Panc1 (cell line): ENCODE results near the gene CISTR. TPM values are rescaled to one million over a fixed set of nuclear protein-coding genes. Genes with fewer than 3 reads are reported as not detected.

Source experiments
- ATAC-seq: fragments of 200-7000 bp; cut with Tn5 transposase; 2 replicates; pipeline ENCODE4 v1.9.1; 2020; ENCODE audit warnings: mild to moderate bottlenecking, moderate library complexity
- BruUV-seq: library from RNA; stranded (reverse); fragments of 400-500 nt; replicated peaks from 2 replicates; lab custom pipeline; 2021; lab: Mats Ljungman, UMichigan
- CTCF ChIA-PET: fragments of 300-600 bp; sonication (Branson Sonifier 250); formaldehyde crosslinking; loops from one replicate; lab custom pipeline; 2022; ENCODE audit warnings: antibody characterized with exemption; lab: Charles Lee
- POLR2A ChIA-PET: fragments of 300-600 bp; sonication (Branson Sonifier 250); formaldehyde crosslinking; loops from one replicate; lab custom pipeline; 2022; ENCODE audit warnings: antibody characterized with exemption; lab: Charles Lee
- DNase-seq: peaks from one replicate; pipeline ENCODE4 v3.0.0-alpha.2; 2010; ENCODE audit warnings: low read depth, low spot score
- H3K27ac ChIP-seq: 2 replicates; pipeline ENCODE4 v1.5.1; 2011; ENCODE audit warnings: mild to moderate bottlenecking, low read length, inconsistent platforms
- H3K27me3 ChIP-seq: fragments of 200-500 bp; sonication (Bioruptor generic); 2 replicates; pipeline ENCODE4 v1.6.0; 2014; ENCODE audit warnings: low read length, inconsistent platforms; ENCODE audit not compliant: control insufficient read depth, insufficient read depth
- H3K36me3 ChIP-seq: fragments of 200-500 bp; sonication (Bioruptor generic); 2 replicates; pipeline ENCODE4 v1.5.1; 2014; ENCODE audit warnings: inconsistent platforms, mild to moderate bottlenecking, low read length, moderate library complexity; ENCODE audit not compliant: control insufficient read depth, insufficient read depth
- H3K4me1 ChIP-seq: 2 replicates; pipeline ENCODE4 v1.5.1; 2011; ENCODE audit warnings: inconsistent platforms, mild to moderate bottlenecking, low read length, moderate library complexity; ENCODE audit not compliant: control insufficient read depth, insufficient read depth
- H3K4me3 ChIP-seq, 2 experiments: 2 replicates each; pipeline ENCODE4 v1.5.1; 2011 to 2012; ENCODE audit warnings: low read depth in 2 of 2, low read length in 2 of 2, mild to moderate bottlenecking in 2 of 2, inconsistent platforms in 1 of 2, moderate library complexity in 1 of 2
- H3K9me3 ChIP-seq: fragments of 200-500 bp; sonication (Bioruptor generic); 2 replicates; pipeline ENCODE4 v1.5.1; 2014; ENCODE audit warnings: low read depth, mild to moderate bottlenecking, inconsistent platforms, low read length, moderate library complexity; ENCODE audit not compliant: control insufficient read depth, insufficient read depth
- POLR2AphosphoS5 ChIP-seq: IDR thresholded peaks from 2 replicates; pipeline ENCODE4 v1.6.1; 2012; ENCODE audit warnings: mild to moderate bottlenecking, low read depth, low read length, moderate library complexity
- SIN3A ChIP-seq: IDR thresholded peaks from 2 replicates; pipeline ENCODE4 v1.6.1; 2012; ENCODE audit warnings: low read depth, mild to moderate bottlenecking, low read length, moderate library complexity, borderline replicate concordance; ENCODE audit not compliant: insufficient read depth
- TCF7L2 ChIP-seq: IDR thresholded peaks from 2 replicates; pipeline ENCODE4 v1.6.1; 2011; ENCODE audit warnings: mild to moderate bottlenecking, low read depth, low read length, inconsistent platforms
- in situ Hi-C: cut with HindIII; loops from 2 replicates; pipeline ENCODE4 v1.10.0; 2016; ENCODE audit warnings: low sequenced_read_pairs, low pct_unique_long_range_greater_than_20kb
- intact Hi-C: fragments of 100-400 bp; cut with micrococcal nuclease; formaldehyde crosslinking; loops from one replicate; pipeline ENCODE4 v1.10.0; 2022; ENCODE audit not compliant: unreplicated experiment
- total RNA-seq: library from RNA; stranded (reverse); gene quantifications from one replicate; pipeline ENCODE4 v1.2.1, GENCODE V29; 2021; ENCODE audit not compliant: unreplicated experiment
- TF ChIP-seq, protein P1 (sequence below): fragments of 450-650 bp; IDR thresholded peaks from 2 replicates; pipeline ENCODE4 v1.5.1; 2017; ENCODE audit warnings: mild to moderate bottlenecking
- TF ChIP-seq, protein P2 (sequence below), 2 experiments: IDR thresholded peaks; 2 replicates each; pipeline ENCODE4 v1.6.1; 2011 to 2012; ENCODE audit warnings: low read depth in 2 of 2, control low read depth in 1 of 2, low read length in 1 of 2, mild to moderate bottlenecking in 1 of 2, moderate library complexity in 1 of 2; ENCODE audit not compliant: insufficient read depth in 1 of 2

The CISTR gene
- total RNA-seq, 1 experiment from 2014 or later: not detected

DNA sequence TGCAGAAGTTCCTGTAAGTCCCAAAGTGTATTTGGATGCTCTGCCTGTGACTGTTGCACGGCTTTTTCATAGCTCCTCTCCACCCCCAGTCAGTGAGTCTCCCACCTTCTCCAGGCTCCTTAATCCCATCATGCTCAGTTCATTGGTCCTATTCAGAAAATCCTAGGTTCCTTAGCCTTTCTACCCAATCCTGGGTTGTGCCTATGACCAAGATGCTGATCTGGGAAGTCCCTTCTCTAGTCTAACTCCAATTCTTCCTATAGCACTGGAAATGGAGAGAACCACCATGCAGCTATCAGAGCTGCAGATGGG lies 7.7 kb downstream of the CISTR start:
- 0 out of 2 replicates have a peak, but pooled peaks cover 6% of the 10 kb centered on the region for H3K27me3 ChIP-seq
- intact Hi-C loops: no loop called here
- TF ChIP-seq TCF7L2 (no peak), POLR2AphosphoS5 (no peak), SIN3A (no peak)
- TF ChIP-seq, protein P1, sequence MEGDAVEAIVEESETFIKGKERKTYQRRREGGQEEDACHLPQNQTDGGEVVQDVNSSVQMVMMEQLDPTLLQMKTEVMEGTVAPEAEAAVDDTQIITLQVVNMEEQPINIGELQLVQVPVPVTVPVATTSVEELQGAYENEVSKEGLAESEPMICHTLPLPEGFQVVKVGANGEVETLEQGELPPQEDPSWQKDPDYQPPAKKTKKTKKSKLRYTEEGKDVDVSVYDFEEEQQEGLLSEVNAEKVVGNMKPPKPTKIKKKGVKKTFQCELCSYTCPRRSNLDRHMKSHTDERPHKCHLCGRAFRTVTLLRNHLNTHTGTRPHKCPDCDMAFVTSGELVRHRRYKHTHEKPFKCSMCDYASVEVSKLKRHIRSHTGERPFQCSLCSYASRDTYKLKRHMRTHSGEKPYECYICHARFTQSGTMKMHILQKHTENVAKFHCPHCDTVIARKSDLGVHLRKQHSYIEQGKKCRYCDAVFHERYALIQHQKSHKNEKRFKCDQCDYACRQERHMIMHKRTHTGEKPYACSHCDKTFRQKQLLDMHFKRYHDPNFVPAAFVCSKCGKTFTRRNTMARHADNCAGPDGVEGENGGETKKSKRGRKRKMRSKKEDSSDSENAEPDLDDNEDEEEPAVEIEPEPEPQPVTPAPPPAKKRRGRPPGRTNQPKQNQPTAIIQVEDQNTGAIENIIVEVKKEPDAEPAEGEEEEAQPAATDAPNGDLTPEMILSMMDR: no peak
- TF ChIP-seq, protein P2, sequence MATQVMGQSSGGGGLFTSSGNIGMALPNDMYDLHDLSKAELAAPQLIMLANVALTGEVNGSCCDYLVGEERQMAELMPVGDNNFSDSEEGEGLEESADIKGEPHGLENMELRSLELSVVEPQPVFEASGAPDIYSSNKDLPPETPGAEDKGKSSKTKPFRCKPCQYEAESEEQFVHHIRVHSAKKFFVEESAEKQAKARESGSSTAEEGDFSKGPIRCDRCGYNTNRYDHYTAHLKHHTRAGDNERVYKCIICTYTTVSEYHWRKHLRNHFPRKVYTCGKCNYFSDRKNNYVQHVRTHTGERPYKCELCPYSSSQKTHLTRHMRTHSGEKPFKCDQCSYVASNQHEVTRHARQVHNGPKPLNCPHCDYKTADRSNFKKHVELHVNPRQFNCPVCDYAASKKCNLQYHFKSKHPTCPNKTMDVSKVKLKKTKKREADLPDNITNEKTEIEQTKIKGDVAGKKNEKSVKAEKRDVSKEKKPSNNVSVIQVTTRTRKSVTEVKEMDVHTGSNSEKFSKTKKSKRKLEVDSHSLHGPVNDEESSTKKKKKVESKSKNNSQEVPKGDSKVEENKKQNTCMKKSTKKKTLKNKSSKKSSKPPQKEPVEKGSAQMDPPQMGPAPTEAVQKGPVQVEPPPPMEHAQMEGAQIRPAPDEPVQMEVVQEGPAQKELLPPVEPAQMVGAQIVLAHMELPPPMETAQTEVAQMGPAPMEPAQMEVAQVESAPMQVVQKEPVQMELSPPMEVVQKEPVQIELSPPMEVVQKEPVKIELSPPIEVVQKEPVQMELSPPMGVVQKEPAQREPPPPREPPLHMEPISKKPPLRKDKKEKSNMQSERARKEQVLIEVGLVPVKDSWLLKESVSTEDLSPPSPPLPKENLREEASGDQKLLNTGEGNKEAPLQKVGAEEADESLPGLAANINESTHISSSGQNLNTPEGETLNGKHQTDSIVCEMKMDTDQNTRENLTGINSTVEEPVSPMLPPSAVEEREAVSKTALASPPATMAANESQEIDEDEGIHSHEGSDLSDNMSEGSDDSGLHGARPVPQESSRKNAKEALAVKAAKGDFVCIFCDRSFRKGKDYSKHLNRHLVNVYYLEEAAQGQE (IDR thresholded peaks at IDR 0.05; ENCODE audit: insufficient read depth in 1 of 2, low read depth in 2 of 2, low read length in 1 of 2): no peak
- DNase-seq (no peak), ATAC-seq (no peak)
- ChIA-PET POLR2A (no interaction called here), CTCF (interaction anchor here (0.9 to 4.9 kb wide), 6 partner anchors 10 to 200 kb away, joined by 3 to 45 read pairs (median 6); no protein-coding TSS in a partner anchor)
- no peak overlapping the region for H3K4me3 ChIP-seq
- BruUV-seq: no TSS peak
- no peaks in the 10 kb centered on the region for H3K36me3 ChIP-seq
- no peak overlapping the region for H3K27ac ChIP-seq
- H3K4me1 ChIP-seq: peaks cover 2% of the 10 kb centered on the region; the same call in 1 of the 2 replicates
- no peaks in the 10 kb centered on the region for H3K9me3 ChIP-seq
- in situ Hi-C loops: no loop called here

DNA sequence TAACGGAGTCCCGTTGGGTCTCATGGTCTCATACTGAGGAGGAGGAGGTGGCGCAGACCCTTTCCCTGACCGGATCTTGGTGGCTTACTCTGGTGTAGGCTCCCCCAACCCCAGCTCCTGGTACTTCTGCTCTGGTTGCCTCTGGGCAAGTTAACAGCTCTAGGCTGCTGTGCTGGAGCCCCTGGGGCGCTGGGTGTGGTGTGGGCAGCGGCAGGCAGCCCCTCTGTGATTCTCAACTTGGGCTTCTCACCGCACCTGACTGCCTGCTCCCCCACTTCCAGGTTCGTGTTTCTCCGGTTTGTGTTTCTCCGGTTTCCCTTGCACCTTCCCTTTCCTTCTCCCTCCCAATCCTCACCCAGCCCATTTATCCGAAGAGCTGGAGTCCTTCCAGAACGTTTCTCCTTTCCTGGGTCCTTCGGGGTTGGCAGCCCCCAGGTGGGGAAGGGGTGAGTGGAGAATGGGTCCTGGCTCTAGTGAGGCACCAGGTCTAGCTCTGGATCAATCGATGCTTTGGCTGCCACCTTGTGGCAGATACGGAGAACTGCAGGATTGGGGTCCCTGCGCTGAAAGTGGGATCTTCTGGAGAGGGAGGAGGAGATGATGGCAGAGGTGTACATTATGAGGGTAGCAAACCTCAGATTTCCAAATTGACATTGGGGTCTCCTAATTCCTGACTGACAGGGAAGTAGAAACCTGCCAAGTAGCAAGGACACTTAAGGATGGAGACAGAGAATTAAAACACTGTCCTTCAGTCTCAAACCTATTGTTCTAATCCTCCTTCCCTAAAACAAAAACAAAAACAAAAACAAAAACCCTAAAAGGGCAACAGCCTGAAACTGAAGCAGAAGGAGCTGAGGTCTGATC lies 8.3 kb downstream of the CISTR start:
- in situ Hi-C loops: no loop called here
- peak; percentile 56 for DNase-seq
- Histone ChIP-seq H3K9me3 (no peaks in the 10 kb centered on the region), H3K4me1 (peaks cover 2% of the 10 kb centered on the region; the same call in 1 of the 2 replicates), H3K27me3 (0 out of 2 replicates have a peak, but pooled peaks cover 6% of the 10 kb centered on the region), H3K4me3 (peak overlapping the region in 1 of 2 experiments; percentile 18; a peak in 1 of 4 replicates), H3K27ac (no peak overlapping the region), H3K36me3 (no peaks in the 10 kb centered on the region)
- no TSS peak for BruUV-seq
- TF ChIP-seq, protein P1: peak; percentile 94
- TF ChIP-seq, protein P2 (IDR thresholded peaks at IDR 0.05; ENCODE audit: insufficient read depth in 1 of 2, low read depth in 2 of 2, low read length in 1 of 2): no peak
- CTCF ChIA-PET: interaction anchor here (0.6 to 4.9 kb wide), 8 partner anchors 8 to 200 kb away, joined by 3 to 45 read pairs (median 6); no protein-coding TSS in a partner anchor
- intact Hi-C loops: loop anchor here (1.0 kb wide), 1 partner anchor 42 kb away; no protein-coding TSS in a partner anchor
- peak; percentile 74 for ATAC-seq
- POLR2A ChIA-PET: interaction anchor here (0.7 to 1.4 kb wide), 2 partner anchors 41 to 110 kb away, joined by 3 read pairs; no protein-coding TSS in a partner anchor
